Thyroid gland (tissue), 4 donors: ENCODE data around the gene LINC01488.

Experiments
- POLR2A ChIP-seq, 2 donors: fragments of 450-650 bp; IDR thresholded peaks; one replicate each; pipeline ENCODE4 v1.6.1; 2017; ENCODE audit warnings: antibody characterized with exemption in 2 of 2, mild to moderate bottlenecking in 2 of 2, moderate library complexity in 1 of 2
- TF ChIP-seq, protein P1 (sequence below), 6 experiments: fragments of 200-600 bp in 3 of 6; fragments of 450-650 bp in 3 of 6; sonication (generic) in 3 of 6; IDR thresholded peaks; one replicate each; pipeline ENCODE4 v1.5.1; 2016 to 2019; ENCODE audit warnings: antibody characterized with exemption in 6 of 6, mild to moderate bottlenecking in 2 of 6, inconsistent platforms in 1 of 6, moderate library complexity in 1 of 6

DNA sequence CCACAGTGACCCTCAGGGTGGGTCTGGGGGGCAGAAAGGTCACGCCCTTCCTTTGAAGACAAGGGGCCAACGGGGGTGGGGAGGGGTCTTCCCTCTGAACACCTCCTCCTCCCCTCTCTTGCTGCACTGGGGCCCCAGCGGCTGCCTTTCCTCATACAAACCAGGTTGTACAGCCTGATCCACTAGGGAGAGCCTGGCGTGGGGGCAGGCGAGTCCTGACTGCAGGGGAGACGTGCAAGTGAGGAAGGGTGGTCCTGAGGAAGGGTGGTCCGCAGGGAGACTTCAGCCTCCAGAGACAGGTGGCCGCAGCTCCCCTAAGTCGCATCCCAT lies 43.6 kb upstream of the LINC01488 start:
- TF ChIP-seq, protein P1, sequence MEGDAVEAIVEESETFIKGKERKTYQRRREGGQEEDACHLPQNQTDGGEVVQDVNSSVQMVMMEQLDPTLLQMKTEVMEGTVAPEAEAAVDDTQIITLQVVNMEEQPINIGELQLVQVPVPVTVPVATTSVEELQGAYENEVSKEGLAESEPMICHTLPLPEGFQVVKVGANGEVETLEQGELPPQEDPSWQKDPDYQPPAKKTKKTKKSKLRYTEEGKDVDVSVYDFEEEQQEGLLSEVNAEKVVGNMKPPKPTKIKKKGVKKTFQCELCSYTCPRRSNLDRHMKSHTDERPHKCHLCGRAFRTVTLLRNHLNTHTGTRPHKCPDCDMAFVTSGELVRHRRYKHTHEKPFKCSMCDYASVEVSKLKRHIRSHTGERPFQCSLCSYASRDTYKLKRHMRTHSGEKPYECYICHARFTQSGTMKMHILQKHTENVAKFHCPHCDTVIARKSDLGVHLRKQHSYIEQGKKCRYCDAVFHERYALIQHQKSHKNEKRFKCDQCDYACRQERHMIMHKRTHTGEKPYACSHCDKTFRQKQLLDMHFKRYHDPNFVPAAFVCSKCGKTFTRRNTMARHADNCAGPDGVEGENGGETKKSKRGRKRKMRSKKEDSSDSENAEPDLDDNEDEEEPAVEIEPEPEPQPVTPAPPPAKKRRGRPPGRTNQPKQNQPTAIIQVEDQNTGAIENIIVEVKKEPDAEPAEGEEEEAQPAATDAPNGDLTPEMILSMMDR (IDR thresholded peaks at IDR 0.05): no peak
- TF ChIP-seq POLR2A (IDR thresholded peaks at IDR 0.05): no peak
